GM12878 (cell line): Measurements from ENCODE around the gene PITPNM3. TPM values are rescaled to one million over a fixed set of nuclear protein-coding genes. Genes with fewer than 3 reads are reported as not detected.

Experiments
- ATAC-seq: fragments of 200-7000 bp; cut with Tn5 transposase; 3 replicates; pipeline ENCODE4 v1.9.1; 2020; ENCODE audit warnings: mild to moderate bottlenecking, moderate library complexity
- BruUV-seq: library from RNA; stranded (reverse); fragments of 400-500 nt; replicated peaks from 2 replicates; lab custom pipeline; 2021; lab: Mats Ljungman, UMichigan
- CTCF ChIA-PET: fragments of 300-600 bp; sonication (Branson Sonifier 250); formaldehyde crosslinking; extraction: SDS; loops from one replicate; lab custom pipeline; 2021; ENCODE audit warnings: inconsistent platforms; lab: Yijun Ruan, JAX
- POLR2A ChIA-PET: fragments of 350-600 bp; formaldehyde crosslinking; extraction: SDS; loops from one replicate; lab custom pipeline; 2021; ENCODE audit warnings: inconsistent platforms; lab: Charles Lee
- RAD21 ChIA-PET: fragments of 300-600 bp; sonication (Branson Sonifier 250); formaldehyde crosslinking; loops from one replicate; lab custom pipeline; 2023; ENCODE audit warnings: antibody characterized with exemption; ENCODE audit not compliant: unreplicated experiment; lab: Charles Lee
- SMC1A ChIA-PET: fragments of 300-600 bp; sonication (Branson Sonifier 250); formaldehyde crosslinking; loops from one replicate; lab custom pipeline; 2023; ENCODE audit not compliant: unreplicated experiment, uncharacterized antibody; lab: Charles Lee
- DNase-seq: peaks from one replicate; pipeline ENCODE4 v3.0.0-alpha.2; 2011; ENCODE audit warnings: low read depth, low spot score
- FAIRE-seq: peaks from 3 replicates; lab custom pipeline; 2011; peaks lifted over from hg19 to GRCh38; lab: Jason Lieb, UNC
- H2AFZ ChIP-seq: 2 replicates; pipeline ENCODE4 v1.6.0; 2011; ENCODE audit warnings: low read depth, low read length, control low read depth; ENCODE audit not compliant: control insufficient read depth
- H3K27ac ChIP-seq: 2 replicates; pipeline ENCODE4 v1.5.1; 2011; ENCODE audit warnings: control low read depth; ENCODE audit not compliant: control insufficient read depth, insufficient read depth
- H3K27me3 ChIP-seq, 2 experiments: replicated peaks in 1 of 2; 2 replicates each; pipeline versions ENCODE4 v1.6.0 to v1.6.1; 2011; ENCODE audit warnings: low read length in 1 of 2; ENCODE audit not compliant: control insufficient read depth in 2 of 2, insufficient read depth in 2 of 2
- H3K36me3 ChIP-seq, 2 experiments: 2 replicates each; pipeline ENCODE4 v1.5.1; 2011; ENCODE audit warnings: low read length in 1 of 2; ENCODE audit not compliant: control insufficient read depth in 2 of 2, insufficient read depth in 2 of 2
- H3K4me1 ChIP-seq: 2 replicates; pipeline ENCODE4 v1.6.1; 2011; ENCODE audit warnings: mild to moderate bottlenecking, low read length, moderate library complexity, mixed read lengths; ENCODE audit not compliant: control insufficient read depth, insufficient read depth
- H3K4me2 ChIP-seq: 2 replicates; pipeline ENCODE4 v1.6.0; 2011; ENCODE audit warnings: control low read depth; ENCODE audit not compliant: control insufficient read depth, insufficient read depth
- H3K4me3 ChIP-seq: fragments of 200-600 bp; sonication (generic); 2 replicates; pipeline ENCODE4 v1.5.1; 2016
- H3K79me2 ChIP-seq: 2 replicates; pipeline ENCODE4 v1.6.0; 2011; ENCODE audit warnings: low read length; ENCODE audit not compliant: control insufficient read depth, insufficient read depth
- H3K9ac ChIP-seq: 2 replicates; pipeline ENCODE4 v1.8.0; 2011; ENCODE audit warnings: low read length, control low read depth, mixed read lengths; ENCODE audit not compliant: control insufficient read depth, insufficient read depth
- H3K9me3 ChIP-seq: replicated peaks from 3 replicates; pipeline ENCODE4 v1.5.1; 2011; ENCODE audit warnings: mild to moderate bottlenecking, low read length; ENCODE audit not compliant: control insufficient read depth, insufficient read depth
- H4K20me1 ChIP-seq: 2 replicates; pipeline ENCODE4 v1.6.0; 2011; ENCODE audit not compliant: control insufficient read depth, insufficient read depth
- ATF2 ChIP-seq: IDR thresholded peaks from 2 replicates; pipeline ENCODE4 v1.6.1; 2012; ENCODE audit warnings: low read length, inconsistent platforms
- BRCA1 ChIP-seq: IDR thresholded peaks from 2 replicates; pipeline ENCODE4 v1.6.1; 2011; ENCODE audit warnings: low read depth, low read length, improper control_type of control experiment
- CBX5 ChIP-seq: sonication (generic); IDR thresholded peaks from 2 replicates; pipeline ENCODE4 v1.6.1; 2016; ENCODE audit warnings: low read depth, moderate library complexity, mild to moderate bottlenecking, inconsistent platforms
- FOXK2 ChIP-seq: fragments of 450-650 bp; IDR thresholded peaks from 2 replicates; pipeline ENCODE4 v1.6.1; 2017; ENCODE audit warnings: mild to moderate bottlenecking, moderate library complexity
- GABPA ChIP-seq: IDR thresholded peaks from 2 replicates; pipeline ENCODE4 v1.6.1; 2014; ENCODE audit warnings: antibody characterized with exemption, low read depth, mild to moderate bottlenecking, inconsistent platforms
- KLF5 ChIP-seq: fragments of 450-650 bp; IDR thresholded peaks from 2 replicates; pipeline ENCODE4 v1.6.1; 2014; ENCODE audit warnings: mild to moderate bottlenecking; ENCODE audit not compliant: partially characterized antibody
- MAX ChIP-seq: IDR thresholded peaks from 2 replicates; pipeline ENCODE4 v1.6.1; 2012; ENCODE audit warnings: low read depth, low read length, improper control_type of control experiment
- MTA3 ChIP-seq: IDR thresholded peaks from 2 replicates; pipeline ENCODE4 v1.6.1; 2012; ENCODE audit warnings: low read length, inconsistent platforms, borderline replicate concordance
- MYB ChIP-seq: fragments of 150-350 bp; IDR thresholded peaks from 2 replicates; pipeline ENCODE4 v1.6.1; 2014; ENCODE audit warnings: mild to moderate bottlenecking, low read depth, low read length, borderline replicate concordance
- NRF1 ChIP-seq: conservative IDR thresholded peaks from 2 replicates; pipeline ENCODE4 v1.6.1; 2011; ENCODE audit warnings: mild to moderate bottlenecking, low read depth, low read length, improper control_type of control experiment
- PAX5 ChIP-seq: IDR thresholded peaks from 2 replicates; pipeline ENCODE4 v1.6.1; 2011; ENCODE audit warnings: low read depth, low read length, borderline replicate concordance
- POU2F2 ChIP-seq: IDR thresholded peaks from 3 replicates; pipeline ENCODE4 v1.6.1; 2011; ENCODE audit warnings: low read depth, mild to moderate bottlenecking, low read length, borderline replicate concordance
- RCOR1 ChIP-seq: conservative IDR thresholded peaks from 2 replicates; pipeline ENCODE4 v1.6.1; 2012; ENCODE audit warnings: low read depth, low read length, improper control_type of control experiment
- RFX5 ChIP-seq: IDR thresholded peaks from 2 replicates; pipeline ENCODE4 v1.6.1; 2011; ENCODE audit warnings: low read depth, low read length, improper control_type of control experiment
- SIN3A ChIP-seq: IDR thresholded peaks from 2 replicates; pipeline ENCODE4 v1.6.1; 2012; ENCODE audit warnings: low read depth, low read length, improper control_type of control experiment
- SREBF1 ChIP-seq: IDR thresholded peaks from 2 replicates; pipeline ENCODE4 v1.6.1; 2012; ENCODE audit warnings: mild to moderate bottlenecking, low read length
- TARDBP ChIP-seq: IDR thresholded peaks from 2 replicates; pipeline ENCODE4 v1.6.1; 2016; ENCODE audit warnings: borderline replicate concordance
- ZBTB40 ChIP-seq: fragments of 450-650 bp; IDR thresholded peaks from 2 replicates; pipeline ENCODE4 v1.6.1; 2016; ENCODE audit warnings: mild to moderate bottlenecking, moderate library complexity, borderline replicate concordance
- ZNF274 ChIP-seq: IDR thresholded peaks from one replicate; pipeline ENCODE4 v1.8.0; 2011; ENCODE audit not compliant: insufficient read length, insufficient read depth
- ZSCAN29 ChIP-seq: fragments of 450-650 bp; IDR thresholded peaks from 2 replicates; pipeline ENCODE4 v1.6.1; 2017; ENCODE audit warnings: mild to moderate bottlenecking, moderate library complexity
- WGBS: methylation state at CpG from one replicate; pipeline ENCODE4 v1.1.6; 2016; ENCODE audit warnings: low lambda C conversion rate; ENCODE audit not compliant: insufficient replicate concordance, insufficient coverage; ENCODE audit errors: missing lambda C conversion rate; 5-methylcytosine and 5-hydroxymethylcytosine counted together
- in situ Hi-C: fragments of 300-500 bp; cut with MboI; formaldehyde crosslinking; loops from 9 replicates; pipeline ENCODE4 v1.14.3; 2018; ENCODE audit warnings: mixed read lengths
- intact Hi-C: fragments of 100-400 bp; cut with micrococcal nuclease; formaldehyde crosslinking; loops from one replicate; pipeline ENCODE4 v1.14.2; 2022; ENCODE audit not compliant: unreplicated experiment
- polyA plus RNA-seq, 11 experiments: library from polyadenylated mRNA; depleted of rRNA in 4 of 11; unstranded in 6 of 11; stranded (reverse) in 5 of 11; fragments of >200 nt; fragmentation: Nextera tagmentation in 4 of 11; fragmentation: Illumina TruSeq in 1 of 11; extraction: Ambion mirVana in 4 of 11; extraction: Trizol in 1 of 11; gene quantifications; 1 replicate in 1 of 11; 2 replicates in 10 of 11; pipeline versions ENCODE4 v1.2.1 to v1.2.3, GENCODE V29; 2011 to 2016; ENCODE audit warnings: inconsistent platforms in 2 of 11, missing spikeins in 2 of 11, low read depth in 1 of 11
- total RNA-seq, 4 experiments: library from RNA; depleted of rRNA in 3 of 4; stranded (reverse); fragments of >200 nt in 3 of 4; fragmentation: Illumina TruSeq in 1 of 4; extraction: Trizol in 1 of 4; gene quantifications; 2 replicates each; pipeline versions ENCODE4 v1.2.1 to v1.2.3, GENCODE V29; 2013 to 2021

PITPNM3 gene
- total and polyA plus RNA-seq, 10 of the 15 experiments (the other 5 are each of a cell fraction or from before 2014, with no cell fraction given): 0.02 to 0.49 (median 0.19) TPM; not detected in 1

- POLR2A ChIA-PET: interaction anchor here (1.6 kb wide), 1 partner anchor 8 kb away, joined by 6 read pairs; no protein-coding TSS in a partner anchor
- SMC1A ChIA-PET: interaction anchor here (3.8 kb wide), 1 partner anchor 173 kb away, joined by 12 read pairs; no protein-coding TSS in a partner anchor
- no peak for ATAC-seq
- H3K27me3 ChIP-seq: no peaks in the 10 kb centered on the region; a peak in 1 of 4 replicates
- BruUV-seq: no TSS peak
- no peak for FAIRE-seq
- no peak for DNase-seq
- no peaks in the 10 kb centered on the region for H3K4me1 ChIP-seq
- 63% methylated on average over 22 of the region's 22 CpGs for WGBS
- intact Hi-C loops (no loop called here), in situ Hi-C loops (loop anchor here (5.0 kb wide), 1 partner anchor 173 kb away; no protein-coding TSS in a partner anchor)
- no peaks in the 10 kb centered on the region for H3K79me2 ChIP-seq
- H2AFZ ChIP-seq: no peak overlapping the region
- RAD21 ChIA-PET: no interaction called here
- no peak overlapping the region for H3K9ac ChIP-seq
- H4K20me1 ChIP-seq: no peaks in the 10 kb centered on the region
- CTCF ChIA-PET: interaction anchor here (1.8 to 4.3 kb wide), 4 partner anchors 28 to 227 kb away, joined by 6 to 38 read pairs (median 10); no protein-coding TSS in a partner anchor
- no peak overlapping the region for H3K4me3 ChIP-seq
- H3K36me3 ChIP-seq: no peaks in the 10 kb centered on the region
- no peak for TF ChIP-seq SREBF1
- no peak for TF ChIP-seq ZNF274
- TF ChIP-seq FOXK2: no peak
- TF ChIP-seq CBX5: no peak
- no peak for TF ChIP-seq NRF1
- TF ChIP-seq ATF2: no peak
- no peak for TF ChIP-seq MAX
- no peak for TF ChIP-seq ZBTB40
- TF ChIP-seq ZSCAN29: no peak
- no peak for TF ChIP-seq TARDBP
- no peak for TF ChIP-seq MYB
- TF ChIP-seq GABPA: no peak
- no peak for TF ChIP-seq RFX5
- no peak for TF ChIP-seq SIN3A
- TF ChIP-seq MTA3: no peak
- no peak for TF ChIP-seq KLF5
- TF ChIP-seq BRCA1: no peak
- TF ChIP-seq POU2F2: no peak
- no peak for TF ChIP-seq PAX5
- no peak for TF ChIP-seq RCOR1
- no peak overlapping the region for H3K27ac ChIP-seq
- no peak overlapping the region for H3K4me2 ChIP-seq
- no peaks in the 10 kb centered on the region for H3K9me3 ChIP-seq
Observed at GRCh38 chr17:6474376-6474775, 82.0 kb downstream of the PITPNM3 start.
